ACHN (cell line): ENCODE measurements around the gene ZNF718.
"Not testable (repeated sequence)": the region's sequence is repeated elsewhere in the genome, so short reads cannot be mapped to it uniquely, and the experiment has no call there.

Experiments
- DNase-seq: peaks from one replicate; pipeline ENCODE4 v3.0.0-alpha.2; 2015
- in situ Hi-C: cut with HindIII; loops from 2 replicates; pipeline ENCODE4 v1.10.0; 2017; ENCODE audit warnings: low sequenced_read_pairs, low pct_ligation_motif_present, low pct_unique_long_range_greater_than_20kb

The ZNF718 gene

DNA sequence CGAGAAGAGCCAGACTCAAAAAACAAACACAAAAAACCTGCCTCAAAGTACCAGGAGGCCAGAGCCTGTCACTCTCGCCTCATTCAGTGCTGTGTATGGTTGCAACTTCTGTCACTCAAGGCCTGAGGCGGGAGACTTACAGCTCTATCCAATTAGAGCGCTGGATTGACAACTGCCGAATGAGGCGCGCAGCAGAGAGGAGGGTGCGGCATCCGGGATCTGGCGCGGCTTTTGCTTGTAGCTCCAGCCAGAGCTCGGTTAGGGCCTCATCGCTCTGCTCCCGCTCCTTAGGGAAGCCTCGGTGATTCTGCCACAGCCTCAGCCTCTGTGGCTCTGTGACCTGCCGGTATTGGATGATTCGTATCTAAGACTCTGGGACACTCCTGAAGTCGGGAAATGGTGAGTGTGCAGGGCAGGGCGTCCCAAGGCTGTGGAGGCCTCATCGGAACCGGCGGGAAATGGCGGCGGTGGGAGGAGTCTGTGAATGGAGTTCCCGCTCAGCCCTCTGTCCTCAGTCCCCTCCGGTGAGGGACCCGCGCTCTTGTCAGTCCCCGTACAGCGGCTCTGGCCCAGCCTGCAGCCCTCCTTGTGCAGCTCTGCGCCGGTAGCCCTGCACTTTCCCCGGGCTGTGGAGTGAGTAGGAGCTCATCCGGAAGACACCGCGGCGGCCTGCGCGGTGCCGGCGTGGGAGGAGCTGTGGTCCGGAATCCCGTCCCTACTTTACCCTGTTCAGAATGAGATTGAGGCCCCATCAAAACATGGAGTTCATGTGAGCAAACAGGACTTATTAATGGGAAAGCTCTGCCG is at the start of gene ZNF718:
Gene ZNF718, plus strand, starts transcription at position 227 of the 807 bp plus-strand sequence. Its CDS starts 170 bp downstream, at position 397.
- DNase-seq: no peak
- in situ Hi-C loops: no loop called here

DNA sequence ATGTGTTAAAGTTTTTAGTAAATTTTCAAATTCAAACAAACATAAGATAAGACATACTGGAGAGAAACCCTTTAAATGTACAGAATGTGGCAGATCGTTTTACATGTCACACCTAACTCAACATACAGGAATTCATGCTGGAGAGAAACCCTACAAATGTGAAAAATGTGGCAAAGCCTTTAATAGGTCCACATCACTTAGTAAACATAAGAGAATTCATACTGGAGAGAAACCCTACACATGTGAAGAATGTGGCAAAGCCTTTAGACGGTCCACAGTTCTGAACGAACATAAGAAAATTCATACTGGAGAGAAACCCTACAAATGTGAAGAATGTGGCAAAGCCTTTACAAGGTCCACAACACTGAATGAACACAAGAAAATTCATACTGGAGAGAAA is 38.4 kb upstream of the ZNF718 start:
- in situ Hi-C loops: no loop called here

DNA sequence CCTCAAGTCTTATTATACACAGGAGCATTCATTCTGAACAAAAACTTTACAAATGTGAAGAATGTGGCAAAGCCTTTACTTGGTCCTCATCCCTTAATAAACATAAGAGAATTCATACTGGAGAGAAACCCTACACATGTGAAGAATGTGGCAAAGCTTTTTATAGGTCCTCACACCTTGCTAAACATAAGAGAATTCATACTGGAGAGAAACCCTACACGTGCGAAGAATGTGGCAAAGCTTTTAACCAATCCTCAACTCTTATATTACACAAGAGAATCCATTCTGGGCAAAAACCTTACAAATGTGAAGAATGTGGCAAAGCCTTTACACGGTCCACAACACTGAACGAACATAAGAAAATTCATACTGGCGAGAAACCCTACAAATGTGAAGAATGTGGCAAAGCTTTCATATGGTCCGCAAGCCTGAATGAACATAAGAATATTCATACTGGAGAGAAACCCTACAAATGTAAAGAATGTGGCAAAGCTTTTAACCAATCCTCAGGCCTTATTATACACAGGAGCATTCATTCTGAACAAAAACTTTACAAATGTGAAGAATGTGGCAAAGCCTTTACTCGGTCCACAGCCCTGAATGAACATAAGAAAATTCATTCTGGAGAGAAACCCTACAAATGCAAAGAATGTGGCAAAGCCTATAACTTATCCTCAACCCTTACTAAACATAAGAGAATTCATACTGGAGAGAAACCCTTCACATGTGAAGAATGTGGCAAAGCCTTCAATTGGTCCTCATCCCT is 37.6 kb upstream of the ZNF718 start:
- DNase-seq, in situ Hi-C loops: not testable (repeated sequence)

More for the DNA sequence above, 38.4 kb upstream of the ZNF718 start:
- no peak for DNase-seq

DNA sequence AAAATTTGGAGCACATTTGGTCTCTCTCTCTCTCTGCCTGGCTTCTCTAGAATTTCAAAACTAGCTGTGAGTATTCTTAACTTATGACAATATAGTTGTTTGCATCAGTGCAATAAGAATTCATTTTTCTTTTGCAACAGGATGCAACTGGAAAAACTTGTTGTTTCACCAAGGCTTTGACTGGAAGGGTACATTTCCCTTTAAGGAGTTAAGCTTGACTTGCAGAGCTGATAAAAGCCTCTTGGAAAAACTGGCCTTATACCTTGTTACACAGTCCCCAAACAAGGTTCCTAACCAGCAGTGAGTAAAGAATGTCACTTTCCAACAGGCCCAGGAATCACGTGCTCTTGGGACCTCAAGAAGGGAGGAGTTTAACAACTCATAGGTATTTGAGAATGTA is 25.9 kb upstream of the ZNF718 start:
- no peak for DNase-seq
- in situ Hi-C loops: no loop called here

DNA sequence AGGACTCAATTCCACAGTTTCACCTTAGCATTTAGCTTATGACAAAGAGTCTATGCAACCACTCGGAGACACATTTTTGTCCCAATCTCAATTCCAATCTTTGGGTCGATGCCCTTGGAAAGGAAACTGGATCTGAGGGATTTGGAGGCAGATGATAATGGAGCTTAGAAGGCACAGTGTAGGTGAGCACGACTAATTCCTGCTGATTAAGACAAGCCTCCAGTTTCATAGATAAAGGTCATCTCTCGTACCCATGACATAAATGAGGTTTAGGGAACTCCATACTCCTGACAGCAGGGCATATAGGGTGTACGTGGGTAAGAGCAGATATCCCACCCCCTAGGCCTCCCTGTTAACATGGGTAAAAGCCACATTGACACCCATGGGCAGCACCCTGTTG is 24.4 kb upstream of the ZNF718 start:
- in situ Hi-C loops: no loop called here
- DNase-seq: no peak

DNA sequence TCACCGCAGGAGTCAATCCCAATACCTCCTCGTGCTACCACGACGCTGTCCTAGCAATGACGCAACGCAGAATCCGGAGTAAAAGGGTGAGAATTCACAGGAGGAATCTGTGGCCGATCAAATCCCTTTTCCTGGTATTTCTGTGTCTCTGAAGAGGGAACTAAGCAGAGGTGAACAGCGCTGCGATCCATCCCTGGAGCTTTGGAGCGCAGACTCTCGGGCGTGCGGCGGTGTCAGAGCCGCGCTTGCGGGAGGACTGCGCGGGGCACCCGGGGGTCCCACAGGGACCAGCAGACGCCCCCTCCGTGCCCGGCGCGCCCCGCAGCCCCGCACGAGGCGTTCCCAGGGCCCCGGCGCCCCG is 17.2 kb upstream of the ZNF718 start:
- no peak for DNase-seq
- in situ Hi-C loops: no loop called here

DNA sequence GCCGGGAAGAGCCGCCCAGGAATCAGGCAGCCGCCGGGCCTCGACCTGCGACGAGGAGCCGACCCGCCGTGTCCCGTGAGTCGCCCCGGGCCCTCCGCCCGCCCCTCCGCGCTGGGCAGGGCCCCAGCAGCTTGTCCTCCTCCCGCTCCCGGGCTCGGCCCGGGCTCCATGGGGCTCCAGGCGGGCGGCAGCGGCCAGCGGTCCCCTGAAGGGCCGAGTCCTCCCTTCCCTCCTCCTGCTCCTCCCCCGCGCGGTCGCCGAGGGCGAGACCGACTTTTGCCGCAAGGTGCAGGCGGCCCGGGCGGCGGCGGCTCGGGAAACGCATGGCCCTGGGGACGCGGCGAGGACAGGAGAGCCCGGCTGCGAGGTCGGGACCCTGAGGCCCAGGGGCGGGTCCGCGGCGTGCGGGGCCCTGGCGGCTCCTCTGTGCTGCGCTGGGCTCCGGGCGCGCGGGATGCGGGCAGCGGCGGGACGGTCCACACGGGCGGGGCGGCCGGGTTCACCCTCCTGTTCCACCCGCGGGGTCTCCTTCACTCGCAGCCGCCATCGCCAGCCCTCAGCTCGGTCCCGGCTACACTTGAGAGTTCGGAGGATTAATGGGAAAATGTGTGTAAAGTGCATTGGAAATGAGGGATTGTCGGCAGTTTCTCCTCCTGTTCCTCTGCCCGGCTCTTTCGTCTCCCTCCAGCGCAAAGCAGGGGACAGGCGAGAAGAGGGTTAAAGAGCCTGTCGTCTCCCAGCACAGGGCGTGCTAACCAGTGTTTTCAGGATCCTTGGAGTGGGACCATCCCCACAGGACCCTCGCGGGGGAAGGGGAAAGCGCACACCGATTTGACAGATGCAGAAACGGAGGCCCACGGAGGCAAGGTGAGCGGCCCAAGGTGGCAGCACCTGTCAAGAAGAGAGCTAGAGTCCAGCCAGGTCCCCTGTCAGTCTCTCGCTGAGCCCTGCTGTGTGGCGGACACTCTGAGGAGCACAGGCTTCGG is 16.6 kb upstream of the ZNF718 start:
- no peak for DNase-seq
- in situ Hi-C loops: no loop called here

DNA sequence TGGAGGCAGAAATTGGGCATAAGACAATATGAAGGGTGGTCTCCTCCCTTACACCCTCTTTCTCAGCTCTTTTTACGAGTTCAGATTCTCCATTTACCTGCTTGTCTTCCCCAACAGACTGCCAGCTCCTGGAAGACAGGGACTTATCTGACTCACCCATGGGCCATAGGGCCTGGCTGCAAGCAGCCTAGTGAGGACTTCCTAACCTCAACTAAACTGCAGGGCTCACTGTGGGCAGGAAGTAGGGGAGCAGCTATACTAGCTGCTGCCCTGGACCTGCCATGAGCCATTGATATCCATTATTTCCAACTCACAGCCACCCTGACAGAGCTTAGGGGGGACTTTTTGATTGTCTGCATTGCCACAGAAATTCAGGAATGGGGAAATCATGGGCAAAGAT is 11.5 kb upstream of the ZNF718 start:
- in situ Hi-C loops: no loop called here
- DNase-seq: no peak

DNA sequence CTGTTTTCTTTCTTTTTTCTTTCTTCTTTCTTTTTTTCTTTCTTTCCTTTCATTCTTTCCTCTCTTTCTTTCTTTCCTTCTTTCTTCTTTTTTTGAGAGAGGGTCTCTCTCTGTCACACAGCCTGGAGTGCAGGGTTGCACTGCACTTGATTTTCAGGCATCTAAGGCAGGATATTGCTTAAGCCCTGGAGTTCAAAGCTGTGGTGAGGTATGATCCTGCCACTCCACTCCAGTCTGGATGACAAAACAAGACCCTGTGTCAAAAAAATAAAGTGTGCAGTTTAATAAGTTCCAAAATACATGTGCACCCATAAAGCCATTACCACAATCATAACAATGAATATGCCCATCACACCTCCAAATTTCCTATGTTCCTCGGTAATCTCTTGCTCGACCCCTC is 10.6 kb upstream of the ZNF718 start:
- no peak for DNase-seq
- in situ Hi-C loops: no loop called here

DNA sequence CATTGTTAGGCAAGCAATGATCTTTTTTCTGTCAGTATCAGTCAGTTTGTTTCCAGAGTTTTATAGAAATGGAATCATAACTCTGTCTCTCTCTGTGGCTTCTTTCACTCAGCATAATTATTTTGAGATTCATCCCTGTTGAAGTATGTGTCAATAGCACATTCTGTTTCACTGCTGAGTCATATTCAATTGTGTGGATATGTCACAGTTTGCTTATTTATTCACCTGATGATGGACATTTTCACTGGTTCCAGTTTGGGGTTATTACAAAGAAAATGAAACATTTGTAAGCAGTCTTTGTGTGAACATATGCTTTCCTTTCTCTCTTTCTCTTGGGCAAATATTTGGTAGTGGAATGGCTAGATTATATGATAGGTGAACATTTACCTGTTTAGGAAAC is 10.2 kb upstream of the ZNF718 start:
- no peak for DNase-seq
- in situ Hi-C loops: no loop called here

DNA sequence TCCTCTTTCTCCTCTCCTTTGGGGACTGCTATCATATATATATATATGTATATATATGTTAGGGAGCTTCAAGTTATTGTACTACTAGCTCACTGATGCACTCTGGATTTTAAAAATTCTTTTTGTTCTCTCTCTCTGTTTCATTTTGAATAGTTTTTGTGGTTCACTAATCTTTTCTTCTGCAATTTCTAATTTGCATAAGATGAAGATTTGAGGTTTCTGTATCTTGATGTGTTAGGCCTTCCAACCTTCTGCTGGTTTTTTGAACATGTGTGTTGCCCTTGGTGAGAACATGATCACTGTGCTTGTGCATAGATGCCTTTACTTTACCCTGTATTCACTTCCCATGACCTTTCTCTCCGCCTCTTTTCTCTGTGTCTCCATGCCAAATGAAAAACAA is 7.8 kb upstream of the ZNF718 start:
- in situ Hi-C loops: no loop called here
- DNase-seq: no peak

DNA sequence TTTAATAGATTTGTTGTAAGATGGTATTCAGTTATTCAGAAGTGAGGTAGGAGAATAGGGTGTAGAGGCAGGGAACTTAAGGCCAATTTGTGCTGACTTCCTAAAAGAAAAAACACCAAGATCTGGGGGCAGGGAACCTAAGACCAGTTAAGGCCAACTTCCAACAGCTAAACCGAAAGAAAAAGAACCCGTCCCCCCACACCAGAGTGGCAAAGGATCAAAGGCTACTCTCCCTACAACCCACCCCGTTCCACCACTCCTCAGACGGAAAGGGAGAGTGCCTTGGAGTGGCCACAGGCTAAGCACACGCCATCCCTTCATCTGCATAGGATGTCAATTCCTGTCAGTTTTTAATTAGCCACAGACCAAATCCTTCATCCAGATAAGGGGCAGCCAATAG is 3.7 kb upstream of the ZNF718 start:
- no peak for DNase-seq
- in situ Hi-C loops: no loop called here

DNA sequence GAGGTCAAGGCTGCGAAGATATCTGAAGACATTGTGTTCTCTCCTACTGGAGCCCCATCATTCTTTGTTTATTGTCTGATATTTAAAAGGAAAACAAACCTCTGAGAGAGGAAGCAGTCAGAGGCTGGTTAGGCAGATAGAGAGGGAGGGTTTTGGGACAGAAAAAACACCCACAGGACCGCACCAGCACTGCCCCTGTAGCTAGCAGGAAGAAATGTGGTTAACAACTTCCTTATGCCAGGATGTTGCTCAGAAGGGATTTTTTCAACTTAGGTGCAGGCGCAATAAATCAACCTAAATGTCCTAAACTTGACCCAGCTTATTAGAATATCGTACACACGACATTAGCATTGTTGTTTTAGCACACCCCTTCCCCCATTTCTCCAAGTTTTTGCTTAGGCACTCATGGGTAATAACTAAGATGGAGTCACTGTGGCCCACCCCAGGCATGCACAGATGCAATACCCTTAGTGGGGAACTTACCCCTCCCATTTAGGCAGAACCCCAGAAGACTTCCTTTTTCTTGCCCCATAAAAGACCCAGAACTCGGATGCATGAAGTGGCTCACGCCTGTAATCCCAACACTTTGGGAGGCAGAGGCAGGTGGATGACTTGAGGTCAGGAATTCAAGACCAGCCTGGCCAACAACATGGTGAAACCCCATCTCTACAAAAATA is 2.8 kb upstream of the ZNF718 start:
- no peak for DNase-seq
- in situ Hi-C loops: no loop called here

DNA sequence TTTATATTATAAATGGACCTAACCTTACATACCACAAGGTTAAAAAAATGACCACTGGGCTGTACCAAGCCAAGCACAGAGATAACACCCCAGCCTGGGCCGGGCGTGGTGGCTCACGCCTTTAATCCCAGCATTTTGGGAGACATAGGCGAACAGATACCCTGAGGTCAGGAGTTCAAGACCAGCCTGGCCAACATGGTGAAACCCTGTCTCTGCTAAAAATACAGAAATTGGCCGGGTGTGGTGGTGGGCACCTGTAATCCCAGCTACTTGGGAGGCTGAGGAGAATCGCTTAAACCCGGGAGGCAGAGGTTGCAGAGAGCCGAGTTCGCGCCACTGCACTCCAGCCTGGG is 403 bp upstream of the ZNF718 start:
- in situ Hi-C loops, DNase-seq: not testable (repeated sequence)

DNA sequence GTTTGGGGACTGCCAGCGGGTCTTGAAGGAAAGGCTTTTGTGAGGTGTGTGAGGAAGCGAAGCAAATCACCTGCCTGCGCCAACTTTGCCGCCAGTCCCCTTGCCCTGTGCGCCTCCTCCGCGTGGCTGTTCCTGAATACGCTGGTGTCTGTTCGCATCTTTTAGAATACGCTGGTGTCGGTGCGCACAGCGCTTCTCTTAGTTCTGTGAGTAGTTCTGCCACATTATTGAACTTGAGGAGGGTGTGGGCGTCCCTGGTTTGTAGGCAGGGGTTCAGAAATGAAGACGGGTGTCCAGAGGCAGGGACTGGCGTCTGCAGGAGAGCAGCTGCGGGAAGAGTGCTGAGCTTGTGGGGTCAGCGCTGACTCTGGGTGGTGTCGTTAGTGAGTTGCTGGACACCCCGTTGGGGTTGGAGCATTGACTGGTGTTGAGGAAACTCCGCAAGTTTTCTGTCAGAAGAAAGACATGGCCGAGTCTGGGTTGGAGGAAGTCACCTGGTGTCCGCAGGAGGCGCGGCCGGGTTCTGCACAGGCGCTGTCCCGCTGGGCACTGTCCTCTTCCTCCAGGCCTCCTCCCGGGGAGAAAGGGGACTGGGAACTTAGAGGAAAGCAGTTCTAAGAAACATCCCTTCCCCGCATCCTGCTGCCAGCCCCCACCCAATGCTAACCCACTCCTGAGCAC is 930 bp downstream of the ZNF718 start:
- in situ Hi-C loops: no loop called here
- no peak for DNase-seq

DNA sequence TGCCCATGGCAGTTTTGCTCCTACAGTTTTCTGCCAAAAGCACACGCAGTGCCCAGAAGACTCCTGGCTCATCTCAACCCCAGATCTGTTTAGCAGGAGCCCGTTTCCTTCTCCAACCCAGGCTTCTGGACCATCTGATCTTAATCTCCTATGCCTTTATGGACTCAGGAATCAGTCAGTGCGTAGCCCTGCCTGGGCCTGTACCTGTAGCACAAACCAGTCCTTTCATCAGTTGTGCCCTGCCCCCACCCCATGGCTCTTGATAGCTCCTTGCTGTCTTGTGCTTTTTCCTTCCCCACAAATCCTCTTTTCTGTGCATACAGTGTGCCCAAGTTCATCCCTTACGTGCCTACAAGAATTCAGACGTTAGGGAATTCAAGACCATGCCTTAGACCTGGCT is 1.5 kb downstream of the ZNF718 start:
- in situ Hi-C loops: no loop called here
- DNase-seq: no peak

DNA sequence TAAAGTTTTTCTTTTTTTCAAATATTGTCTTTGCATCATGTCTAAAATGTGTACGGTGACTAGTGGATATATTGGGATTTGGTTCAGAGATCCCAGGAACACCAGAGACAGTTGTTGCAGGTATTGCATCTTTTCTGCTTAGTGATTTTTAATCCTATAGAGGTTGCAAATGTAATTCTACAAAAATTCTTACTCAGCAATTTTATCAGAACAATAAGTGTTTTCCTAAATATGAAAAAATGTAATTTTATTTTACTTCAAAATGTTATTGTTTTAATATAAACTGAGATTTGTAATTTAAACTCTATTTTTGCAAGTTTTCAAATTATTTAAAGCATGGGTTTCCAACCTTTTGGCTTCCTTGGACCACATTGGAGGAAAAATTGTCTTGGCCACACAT is 8.2 kb downstream of the ZNF718 start:
- DNase-seq: no peak
- in situ Hi-C loops: no loop called here

DNA sequence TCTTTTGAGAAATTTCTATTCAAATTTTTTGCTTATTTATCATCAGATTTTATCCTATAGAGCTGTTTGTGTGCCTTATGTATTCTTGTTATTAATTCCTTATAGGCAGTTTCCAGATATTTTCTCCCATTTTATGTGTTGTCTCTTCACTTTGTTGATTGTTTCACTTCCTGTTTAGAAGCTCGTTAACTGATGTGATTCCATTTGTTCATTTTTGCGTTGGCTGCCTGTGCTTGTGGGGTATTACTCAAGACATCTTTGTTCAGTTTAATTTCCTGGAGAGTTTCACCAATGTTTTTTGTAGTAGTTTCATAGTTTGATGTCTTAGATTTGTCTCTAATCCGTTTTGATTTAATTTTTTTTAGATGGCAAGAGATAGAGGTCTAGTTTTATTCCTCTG is 14.6 kb downstream of the ZNF718 start:
- no peak for DNase-seq
- in situ Hi-C loops: no loop called here
